Epithelial cell of esophagus (primary cell): ENCODE data around the gene MARCO.

Source experiments
- DNase-seq: peaks from one replicate; pipeline ENCODE4 v3.0.0; 2010; ENCODE audit warnings: low read depth
- H3K4me3 ChIP-seq: 2 replicates; pipeline ENCODE4 v1.5.1; 2011; ENCODE audit warnings: mild to moderate bottlenecking, low read length, control low read depth
- CTCF ChIP-seq: IDR thresholded peaks from 2 replicates; pipeline ENCODE4 v1.5.1; 2011; ENCODE audit warnings: low read depth, mild to moderate bottlenecking, low read length, control low read depth, inconsistent platforms; ENCODE audit not compliant: insufficient read depth; ENCODE audit errors: missing control alignments

The MARCO gene

GRCh38 chr2:118988706-118989105 is 46.7 kb downstream of the MARCO start:
- DNase-seq = no peak
- no peak overlapping the region for H3K4me3 ChIP-seq
- no peak for TF ChIP-seq CTCF

DNA sequence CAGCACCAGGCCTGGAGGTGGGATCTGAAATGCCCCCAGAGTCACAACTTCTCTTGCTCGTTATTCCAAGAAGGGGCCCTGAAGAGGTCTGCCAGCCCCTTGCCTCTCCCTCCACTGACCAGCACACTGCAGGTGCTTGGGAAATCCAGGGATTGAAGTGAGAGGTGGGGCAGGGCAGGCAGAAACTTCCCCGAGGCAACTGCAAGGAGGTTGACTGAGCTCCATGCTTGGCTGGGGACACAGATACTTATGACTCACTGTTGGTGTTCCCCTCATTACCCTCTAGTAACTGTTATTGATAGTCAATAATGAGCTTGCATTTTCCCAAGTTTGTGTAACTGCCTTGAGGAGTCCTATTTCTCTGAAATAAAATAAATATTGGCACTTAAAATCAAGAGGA is 47.5 kb downstream of the MARCO start:
- no peak overlapping the region for H3K4me3 ChIP-seq
- DNase-seq = peak; percentile 65

GRCh38 chr2:118990757-118991545 is 49.0 kb downstream of the MARCO start:
- TF ChIP-seq CTCF = no peak
- H3K4me3 ChIP-seq = no peak overlapping the region
- DNase-seq = no peak

More for the DNA sequence above, 47.5 kb downstream of the MARCO start:
- no peak for TF ChIP-seq CTCF

- no peak overlapping the region for H3K4me3 ChIP-seq
- no peak for DNase-seq
- TF ChIP-seq CTCF = no peak
Observed at GRCh38 chr2:118991554-118991953, 49.6 kb downstream of the MARCO start.

DNA sequence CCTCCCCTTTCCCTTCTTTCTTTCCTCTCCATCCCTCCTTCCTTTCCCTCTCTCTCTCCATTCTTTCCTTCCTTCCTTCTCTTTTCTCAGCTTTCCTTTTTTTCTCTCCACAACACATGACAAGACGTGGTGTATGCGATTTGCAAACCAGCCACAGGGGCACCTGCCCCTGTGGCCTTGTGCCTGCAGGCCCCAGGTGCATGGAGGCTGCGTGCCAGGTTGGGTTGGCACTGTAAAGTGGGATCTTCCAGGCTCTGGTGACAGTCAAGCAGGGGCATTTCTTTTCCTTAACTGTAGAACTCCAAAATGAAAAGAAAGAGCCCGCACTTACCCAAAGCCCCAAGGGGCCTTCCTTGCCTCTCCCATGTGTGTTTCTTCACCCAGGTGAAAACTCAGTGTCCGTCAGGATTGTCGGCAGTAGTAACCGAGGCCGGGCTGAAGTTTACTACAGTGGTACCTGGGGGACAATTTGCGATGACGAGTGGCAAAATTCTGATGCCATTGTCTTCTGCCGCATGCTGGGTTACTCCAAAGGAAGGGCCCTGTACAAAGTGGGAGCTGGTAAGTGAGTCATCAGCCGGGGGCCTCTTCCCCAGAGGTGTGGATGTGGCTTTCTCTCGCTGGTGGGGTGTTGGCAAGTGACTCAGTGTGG is 50.9 kb downstream of the MARCO start:
- H3K4me3 ChIP-seq = no peak overlapping the region
- DNase-seq = peak; percentile 31
- no peak for TF ChIP-seq CTCF

- no peak for DNase-seq
- TF ChIP-seq CTCF = no peak
- no peak overlapping the region for H3K4me3 ChIP-seq
Observed at GRCh38 chr2:118993392-118993752, 51.4 kb downstream of the MARCO start.
